Right kidney (tissue), 1 donor: Measurements from ENCODE around the gene SSTR5.

Source experiments
- DNase-seq: peaks from one replicate; pipeline ENCODE4 v3.0.0-alpha.2; 2016

The SSTR5 gene

GRCh38 chr16:1123525-1124230 lies 51.1 kb downstream of the SSTR5 start:
- no peak for DNase-seq

- DNase-seq = no peak
These were observed 51.7 kb downstream of the SSTR5 start for GRCh38 chr16:1124291-1124690.

GRCh38 chr16:1124795-1125194 lies 52.2 kb downstream of the SSTR5 start:
- no peak for DNase-seq

GRCh38 chr16:1125471-1125870 lies 52.9 kb downstream of the SSTR5 start:
- DNase-seq = no peak

GRCh38 chr16:1126044-1126443 lies 53.5 kb downstream of the SSTR5 start:
- no peak for DNase-seq

GRCh38 chr16:1126586-1126985 lies 54.0 kb downstream of the SSTR5 start:
- no peak for DNase-seq

- no peak for DNase-seq
These were observed 54.6 kb downstream of the SSTR5 start for GRCh38 chr16:1127101-1127500.

GRCh38 chr16:1127971-1128715 lies 55.6 kb downstream of the SSTR5 start:
- DNase-seq = no peak

GRCh38 chr16:1129106-1129960 lies 56.8 kb downstream of the SSTR5 start:
- no peak for DNase-seq

- no peak for DNase-seq
These were observed 57.8 kb downstream of the SSTR5 start for GRCh38 chr16:1130382-1130781.
